Neural progenitor cell (in vitro differentiated cells): ENCODE results near the gene PLA2G4B. TPM values are rescaled to one million over a fixed set of nuclear protein-coding genes. Genes with fewer than 3 reads are reported as not detected.

Experiments
- DNase-seq: peaks from one replicate; pipeline ENCODE4 v3.0.0-alpha.2; 2016; ENCODE audit warnings: low spot score
- H2AFZ ChIP-seq: fragments of 200-600 bp; sonication (generic); replicated peaks from 2 replicates; pipeline ENCODE4 v1.6.1; 2016; ENCODE audit warnings: antibody characterized with exemption
- H3F3A ChIP-seq: fragments of 200-600 bp; sonication (generic); 2 replicates; pipeline ENCODE4 v1.6.1; 2016; ENCODE audit warnings: antibody characterized with exemption, low read depth
- H3K27ac ChIP-seq: fragments of 200-600 bp; sonication (generic); 2 replicates; pipeline ENCODE4 v1.5.1; 2016; ENCODE audit warnings: mild to moderate bottlenecking
- H3K27me3 ChIP-seq: fragments of 200-600 bp; sonication (generic); 2 replicates; pipeline ENCODE4 v1.6.1; 2016; ENCODE audit warnings: mild to moderate bottlenecking, moderate library complexity
- H3K36me3 ChIP-seq: fragments of 200-600 bp; sonication (generic); 2 replicates; pipeline ENCODE4 v1.5.1; 2016
- H3K4me1 ChIP-seq: fragments of 200-600 bp; sonication (generic); 2 replicates; pipeline ENCODE4 v1.6.1; 2016; ENCODE audit warnings: mixed run types
- H3K4me2 ChIP-seq: fragments of 200-600 bp; sonication (generic); 2 replicates; pipeline ENCODE4 v1.6.1; 2016
- H3K4me3 ChIP-seq: fragments of 200-600 bp; sonication (generic); 2 replicates; pipeline ENCODE4 v1.5.1; 2016
- H3K79me2 ChIP-seq: fragments of 200-600 bp; sonication (generic); 2 replicates; pipeline ENCODE4 v1.6.1; 2016; ENCODE audit warnings: low read depth
- H3K9ac ChIP-seq: fragments of 200-600 bp; sonication (generic); 2 replicates; pipeline ENCODE4 v1.6.1; 2016
- H3K9me3 ChIP-seq: fragments of 200-600 bp; sonication (generic); 2 replicates; pipeline ENCODE4 v1.5.1; 2016; ENCODE audit warnings: low read depth
- H4K20me1 ChIP-seq: fragments of 200-600 bp; sonication (generic); 2 replicates; pipeline ENCODE4 v1.6.1; 2016; ENCODE audit warnings: low read depth
- H3K27ac Mint-ChIP-seq: 3 replicates; pipeline ENCODE4 v1.8.0; 2021; ENCODE audit warnings: mixed read lengths
- H3K27me3 Mint-ChIP-seq: 2 replicates; pipeline ENCODE4 v1.8.0; 2022; ENCODE audit warnings: low read depth, mild to moderate bottlenecking, inconsistent platforms, moderate library complexity, mixed read lengths; ENCODE audit not compliant: insufficient read depth
- H3K36me3 Mint-ChIP-seq: 3 replicates; pipeline ENCODE4 v1.8.0; 2021; ENCODE audit warnings: mixed read lengths
- H3K4me1 Mint-ChIP-seq: 3 replicates; pipeline ENCODE4 v1.8.0; 2021; ENCODE audit warnings: mixed read lengths
- H3K4me3 Mint-ChIP-seq: 3 replicates; pipeline ENCODE4 v1.8.0; 2021; ENCODE audit warnings: mild to moderate bottlenecking, moderate library complexity, mixed read lengths
- H3K9me3 Mint-ChIP-seq: 3 replicates; pipeline ENCODE4 v1.8.0; 2020; ENCODE audit warnings: mixed read lengths
- CTCF ChIP-seq: fragments of 200-600 bp; sonication (generic); IDR thresholded peaks from 2 replicates; pipeline ENCODE4 v1.5.1; 2017; ENCODE audit warnings: antibody characterized with exemption, mild to moderate bottlenecking
- EZH2 ChIP-seq: fragments of 200-600 bp; sonication (generic); IDR thresholded peaks from 2 replicates; pipeline ENCODE4 v1.6.1; 2017; ENCODE audit warnings: antibody characterized with exemption, mild to moderate bottlenecking, moderate library complexity
- EZH2phosphoT487 ChIP-seq: fragments of 200-600 bp; sonication (generic); IDR thresholded peaks from 2 replicates; pipeline ENCODE4 v1.6.1; 2017; ENCODE audit warnings: antibody characterized with exemption
- total RNA-seq: library from RNA; depleted of rRNA; stranded (reverse); fragments of >200 nt; gene quantifications from 2 replicates; pipeline ENCODE4 v1.2.3, GENCODE V29; 2015; ENCODE audit warnings: low replicate concordance

PLA2G4B gene
- total RNA-seq, 1 donor from 2014 or later, result 2.0 TPM

DNA sequence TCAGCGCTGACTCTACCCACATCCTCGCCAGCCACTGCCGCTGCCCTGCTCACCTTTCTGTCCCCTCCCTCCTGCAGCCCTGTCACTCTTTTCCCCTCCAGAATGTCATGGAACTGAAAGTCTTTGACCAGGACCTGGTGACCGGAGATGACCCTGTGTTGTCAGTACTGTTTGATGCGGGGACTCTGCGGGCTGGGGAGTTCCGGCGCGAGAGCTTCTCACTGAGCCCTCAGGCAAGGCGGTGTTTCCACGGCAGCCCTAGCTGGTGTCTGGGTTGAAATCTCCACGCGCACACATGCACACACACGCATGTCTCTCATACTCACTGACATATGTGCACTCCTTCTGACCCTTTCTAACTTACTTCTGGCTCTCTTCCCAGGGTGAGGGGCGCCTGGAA is 2.0 kb downstream of the PLA2G4B start:
- Histone ChIP-seq H3K9ac (no peak overlapping the region), H2AFZ (no peak overlapping the region), H3K4me2 (no peak overlapping the region), H3K27me3 (no peaks in the 10 kb centered on the region), H3F3A (no peaks in the 10 kb centered on the region), H3K27ac (no peak overlapping the region), H3K4me1 (no peaks in the 10 kb centered on the region), H3K79me2 (no peaks in the 10 kb centered on the region), H3K9me3 (no peaks in the 10 kb centered on the region), H3K4me3 (no peak overlapping the region), H3K36me3 (no peaks in the 10 kb centered on the region), H4K20me1 (no peaks in the 10 kb centered on the region)
- TF ChIP-seq CTCF (no peak), EZH2 (no peak), EZH2phosphoT487 (no peak)
- no peak overlapping the region for H3K27ac Mint-ChIP-seq
- H3K9me3 Mint-ChIP-seq, result no peaks in the 10 kb centered on the region
- no peak overlapping the region for H3K4me3 Mint-ChIP-seq
- peaks cover 3% of the 10 kb centered on the region for H3K36me3 Mint-ChIP-seq
- H3K4me1 Mint-ChIP-seq, result peaks cover 5% of the 10 kb centered on the region
- no peak for DNase-seq
- H3K27me3 Mint-ChIP-seq, result peaks cover 2% of the 10 kb centered on the region

- Histone ChIP-seq H3K4me2 (no peak overlapping the region), H3F3A (no peaks in the 10 kb centered on the region), H2AFZ (no peak overlapping the region), H3K36me3 (no peaks in the 10 kb centered on the region), H3K4me1 (no peaks in the 10 kb centered on the region), H3K79me2 (no peaks in the 10 kb centered on the region), H4K20me1 (no peaks in the 10 kb centered on the region), H3K4me3 (no peak overlapping the region), H3K9me3 (no peaks in the 10 kb centered on the region), H3K27ac (no peak overlapping the region), H3K27me3 (no peaks in the 10 kb centered on the region), H3K9ac (no peak overlapping the region)
- H3K4me1 Mint-ChIP-seq, result peaks cover 5% of the 10 kb centered on the region
- no peaks in the 10 kb centered on the region for H3K9me3 Mint-ChIP-seq
- no peak overlapping the region for H3K27ac Mint-ChIP-seq
- no peak for DNase-seq
- H3K27me3 Mint-ChIP-seq, result peaks cover 2% of the 10 kb centered on the region
- no peak overlapping the region for H3K4me3 Mint-ChIP-seq
- TF ChIP-seq EZH2 (no peak), EZH2phosphoT487 (no peak), CTCF (no peak)
- H3K36me3 Mint-ChIP-seq, result peaks cover 4% of the 10 kb centered on the region
Measured at GRCh38 chr15:41841131-41841530, 2.5 kb downstream of the PLA2G4B start.

GRCh38 chr15:41842229-41842628 is 3.6 kb downstream of the PLA2G4B start:
- no peak overlapping the region for H2AFZ ChIP-seq
- no peaks in the 10 kb centered on the region for H3K9me3 Mint-ChIP-seq
- H3K27me3 Mint-ChIP-seq, result peaks cover 2% of the 10 kb centered on the region
- H3K4me1 ChIP-seq, result no peaks in the 10 kb centered on the region
- no peaks in the 10 kb centered on the region for H3K79me2 ChIP-seq
- no peak overlapping the region for H3K4me2 ChIP-seq
- peaks cover 5% of the 10 kb centered on the region for H3K4me1 Mint-ChIP-seq
- H3K9me3 ChIP-seq, result no peaks in the 10 kb centered on the region
- TF ChIP-seq CTCF, result no peak
- no peak for TF ChIP-seq EZH2phosphoT487
- TF ChIP-seq EZH2, result no peak
- no peaks in the 10 kb centered on the region for H3K27me3 ChIP-seq
- H3F3A ChIP-seq, result no peaks in the 10 kb centered on the region
- peaks cover 4% of the 10 kb centered on the region for H3K36me3 Mint-ChIP-seq
- H3K27ac Mint-ChIP-seq, result no peak overlapping the region
- H4K20me1 ChIP-seq, result no peaks in the 10 kb centered on the region
- no peak overlapping the region for H3K4me3 ChIP-seq
- H3K9ac ChIP-seq, result no peak overlapping the region
- DNase-seq, result no peak
- H3K36me3 ChIP-seq, result no peaks in the 10 kb centered on the region
- H3K27ac ChIP-seq, result no peak overlapping the region
- no peak overlapping the region for H3K4me3 Mint-ChIP-seq
